ENCODE results near the gene CEP112.
"Not testable (repeated sequence)": the region's sequence is repeated elsewhere in the genome, so short reads cannot be mapped to it uniquely, and the experiment has no call there.

The CEP112 gene

GRCh38 chr17:65739034-65739433 is 452.9 kb downstream of the CEP112 start:
- no peak for DNase-seq (ENCODE audit: low read depth in 2 of 2)

- no peak for DNase-seq (ENCODE audit: low read depth in 2 of 2)
Measured at GRCh38 chr17:65737451-65737850, 454.5 kb downstream of the CEP112 start.

GRCh38 chr17:65733314-65733713 is 458.6 kb downstream of the CEP112 start:
- DNase-seq (ENCODE audit: low read depth in 2 of 2): no peak

DNA sequence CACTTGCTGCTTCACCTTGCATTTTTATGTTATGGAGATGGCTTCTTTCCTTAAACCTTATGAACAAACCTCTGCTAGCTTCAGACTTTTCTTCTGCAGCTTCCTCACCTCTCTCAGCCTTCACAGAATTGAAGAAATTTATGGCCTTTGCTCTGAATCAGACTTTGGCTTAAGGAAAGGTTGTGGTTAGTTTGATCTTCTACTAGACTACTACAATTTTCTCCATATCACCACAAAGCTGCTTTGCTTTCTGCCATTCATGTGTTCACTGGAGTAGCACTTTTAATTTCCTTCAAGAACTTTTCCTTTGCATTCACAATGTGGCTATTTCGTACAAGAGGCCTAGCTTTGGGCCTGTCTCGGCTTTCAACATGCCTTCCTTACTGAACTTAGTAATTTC is 459.3 kb downstream of the CEP112 start:
- DNase-seq (ENCODE audit: low read depth in 2 of 2): not testable (repeated sequence)

DNA sequence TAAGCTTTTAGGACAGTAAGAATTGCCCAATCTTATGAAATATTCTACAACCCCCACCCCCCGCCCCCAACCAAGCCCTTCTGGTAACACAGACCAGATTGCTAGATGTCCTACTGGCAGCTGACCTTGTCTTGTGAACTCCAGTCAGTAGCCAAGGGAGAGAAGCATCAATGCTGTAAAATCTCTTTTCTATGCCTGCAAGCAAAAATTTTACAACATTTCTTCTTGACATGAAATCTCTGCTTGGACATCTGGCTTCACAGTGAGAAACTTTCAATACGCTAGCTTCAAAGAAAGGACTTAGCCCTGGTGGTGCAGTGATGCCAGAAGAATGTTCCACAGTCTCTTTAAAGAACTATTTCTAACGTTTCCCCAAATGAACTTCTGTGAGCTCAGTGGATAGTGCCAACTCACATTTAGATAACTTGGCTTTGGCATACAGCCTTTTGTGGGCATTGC is 461.2 kb downstream of the CEP112 start:
- no peak for DNase-seq (ENCODE audit: low read depth in 2 of 2)

GRCh38 chr17:65729207-65729606 is 462.7 kb downstream of the CEP112 start:
- DNase-seq (ENCODE audit: low read depth in 2 of 2): no peak

DNA sequence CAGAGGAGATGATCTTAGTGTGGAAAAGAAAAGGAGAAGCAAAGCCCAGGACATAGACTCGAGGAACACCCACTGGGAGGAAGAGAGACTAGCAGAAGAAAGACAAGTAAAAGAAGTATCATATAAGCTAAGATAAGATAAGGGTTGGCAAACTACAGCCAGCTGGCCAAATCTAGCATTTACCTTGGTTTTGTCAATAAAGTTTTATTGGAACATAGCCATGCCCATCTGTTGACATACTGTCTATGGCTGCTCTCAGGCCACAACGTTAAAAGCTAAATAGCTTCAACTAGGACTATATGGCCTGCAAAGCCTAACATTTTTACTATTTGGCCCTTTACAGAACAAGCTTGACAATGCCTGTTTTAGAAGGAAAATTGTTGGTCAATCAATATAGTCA is 464.1 kb downstream of the CEP112 start:
- DNase-seq (ENCODE audit: low read depth in 2 of 2): no peak

- DNase-seq (ENCODE audit: low read depth in 2 of 2): no peak
Measured at GRCh38 chr17:65727246-65727645, 464.7 kb downstream of the CEP112 start.

GRCh38 chr17:65723431-65724151 is 468.3 kb downstream of the CEP112 start:
- DNase-seq (ENCODE audit: low read depth in 2 of 2): no peak

- no peak for DNase-seq (ENCODE audit: low read depth in 2 of 2)
Measured at GRCh38 chr17:65718601-65719000, 473.3 kb downstream of the CEP112 start.

DNA sequence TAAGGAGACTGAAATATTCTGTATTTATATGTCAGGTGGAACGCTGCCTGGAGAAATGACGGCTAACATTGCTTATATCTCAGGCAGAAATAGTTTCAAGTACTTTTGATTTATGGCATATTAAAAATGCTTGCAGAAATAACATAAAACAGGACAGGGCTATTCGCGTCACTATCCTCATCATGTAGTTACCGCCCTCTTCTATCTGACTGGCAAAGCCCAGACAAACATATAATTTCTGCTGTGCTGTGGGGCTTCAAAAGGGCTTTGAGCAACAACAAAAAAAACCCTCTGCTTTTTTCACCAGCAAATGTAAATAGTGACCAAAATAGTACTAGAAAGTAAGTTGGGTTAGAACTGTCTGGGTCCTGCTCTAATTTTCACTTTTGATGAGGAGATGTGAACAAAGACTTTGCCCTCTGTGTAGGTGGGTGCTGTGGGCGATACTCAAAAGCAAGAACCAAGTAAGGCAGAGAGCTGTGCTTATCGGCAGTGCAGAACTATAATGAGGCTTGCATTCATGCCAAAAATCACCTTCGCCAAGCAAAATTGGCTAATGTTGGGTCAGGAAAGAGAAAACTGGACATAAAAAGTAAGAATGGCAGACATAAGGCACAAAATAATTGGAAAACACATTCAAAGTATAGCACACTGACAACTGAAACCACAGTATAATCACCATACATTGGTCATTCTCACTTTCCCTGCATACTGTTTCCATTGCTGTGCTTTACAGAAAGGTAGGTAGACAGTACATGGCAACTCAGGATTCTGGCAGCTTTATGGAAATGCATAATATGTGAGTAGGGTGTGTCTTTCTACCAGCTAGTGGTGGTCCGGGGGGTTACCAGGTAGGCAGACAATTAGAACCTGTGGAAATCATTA is 479.3 kb downstream of the CEP112 start:
- no peak for DNase-seq (ENCODE audit: low read depth in 2 of 2)

DNA sequence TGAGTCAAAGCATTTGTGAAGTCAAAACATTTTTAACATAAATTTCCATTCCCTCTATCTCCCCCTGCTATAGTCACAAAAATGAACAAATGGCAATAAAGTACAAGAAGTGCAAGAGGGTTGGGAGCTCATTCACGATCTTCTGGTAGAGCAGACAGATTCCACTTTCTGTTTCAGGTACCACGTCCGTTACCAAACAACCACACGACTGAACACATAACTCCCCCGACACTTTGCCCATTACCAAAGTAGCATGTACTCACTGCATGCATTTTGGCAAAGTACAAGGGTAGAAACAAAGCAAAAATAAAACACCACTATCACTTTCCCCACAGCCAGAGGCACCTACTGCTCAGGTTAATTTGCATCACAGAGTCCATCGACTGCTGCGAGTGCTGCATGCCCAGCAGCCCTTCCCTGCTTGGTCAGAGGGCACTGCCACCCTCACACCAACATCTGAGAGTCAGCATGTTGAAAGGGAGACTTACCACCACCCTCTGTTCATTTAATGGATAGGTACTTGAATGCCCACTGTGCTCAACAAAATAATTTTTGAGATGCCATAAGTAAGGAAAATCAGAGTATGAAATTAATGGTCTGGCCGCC is 480.2 kb downstream of the CEP112 start:
- DNase-seq (ENCODE audit: low read depth in 2 of 2): no peak

DNA sequence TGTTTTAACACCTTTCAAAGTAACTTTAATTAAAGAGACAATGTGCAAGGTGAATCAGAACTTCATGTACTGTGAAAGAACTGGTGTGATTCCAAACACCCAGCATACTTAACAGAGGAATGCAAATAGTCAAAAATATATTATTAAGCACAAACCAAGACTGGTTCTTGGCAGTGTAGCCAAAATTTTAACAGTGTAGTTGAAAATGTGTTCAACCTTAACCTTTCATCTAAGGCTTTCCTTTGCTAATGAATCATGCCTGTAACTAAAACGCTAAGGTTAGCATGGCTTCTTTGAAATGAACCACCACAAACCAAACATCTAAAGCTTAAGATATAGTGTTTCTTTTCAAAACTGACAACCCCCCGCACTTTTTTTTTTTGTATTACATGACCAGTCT is 484.2 kb downstream of the CEP112 start:
- no peak for DNase-seq (ENCODE audit: low read depth in 2 of 2)

GRCh38 chr17:65704731-65705130 is 487.2 kb downstream of the CEP112 start:
- DNase-seq (ENCODE audit: low read depth in 2 of 2): no peak

DNA sequence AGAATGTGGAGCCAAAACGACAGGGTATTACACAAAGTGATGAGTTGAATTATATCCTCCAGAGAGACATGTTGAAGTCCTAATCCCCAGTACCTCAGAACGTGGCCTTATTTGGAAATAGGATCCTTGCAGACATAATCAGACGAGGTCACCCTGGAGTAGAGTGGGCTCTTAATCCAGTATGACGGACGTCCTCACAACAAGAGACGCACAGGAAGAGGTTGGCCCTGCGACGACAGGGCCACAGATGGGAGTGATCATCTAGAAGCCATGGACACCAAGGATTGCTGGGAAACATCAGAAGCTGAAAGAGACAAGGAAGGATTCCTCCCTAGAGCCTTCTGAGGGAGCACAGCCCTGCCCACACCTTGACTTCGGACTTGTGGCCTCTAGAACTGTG is 488.0 kb downstream of the CEP112 start:
- DNase-seq (ENCODE audit: low read depth in 2 of 2): no peak

DNA sequence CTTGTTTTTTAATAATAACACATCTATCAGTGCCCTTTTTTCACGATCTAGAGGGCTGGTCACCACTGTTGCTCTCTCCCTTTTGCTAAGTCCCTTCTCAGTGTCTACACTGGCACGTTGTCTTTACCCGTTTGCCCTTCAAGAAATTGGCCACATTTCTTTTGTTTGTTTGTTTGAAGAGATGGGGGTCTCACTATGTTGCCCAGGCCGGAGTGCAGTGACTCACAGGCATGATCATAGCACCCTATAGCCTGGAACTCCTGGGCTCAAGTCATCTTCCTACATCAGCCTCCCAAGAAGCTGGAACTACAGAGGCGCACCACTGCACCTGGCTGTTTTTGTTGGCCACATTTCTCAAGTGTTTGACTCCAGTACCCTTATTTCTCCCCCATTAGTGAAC is 492.5 kb downstream of the CEP112 start:
- DNase-seq (ENCODE audit: low read depth in 2 of 2): no peak

- DNase-seq (ENCODE audit: low read depth in 2 of 2): no peak
Measured at GRCh38 chr17:65698381-65699061, 493.4 kb downstream of the CEP112 start.

- no peak for DNase-seq (ENCODE audit: low read depth in 2 of 2)
Measured at GRCh38 chr17:65697661-65698060, 494.3 kb downstream of the CEP112 start.

GRCh38 chr17:65696739-65697394 is 495.1 kb downstream of the CEP112 start:
- DNase-seq (ENCODE audit: low read depth in 2 of 2): no peak

DNA sequence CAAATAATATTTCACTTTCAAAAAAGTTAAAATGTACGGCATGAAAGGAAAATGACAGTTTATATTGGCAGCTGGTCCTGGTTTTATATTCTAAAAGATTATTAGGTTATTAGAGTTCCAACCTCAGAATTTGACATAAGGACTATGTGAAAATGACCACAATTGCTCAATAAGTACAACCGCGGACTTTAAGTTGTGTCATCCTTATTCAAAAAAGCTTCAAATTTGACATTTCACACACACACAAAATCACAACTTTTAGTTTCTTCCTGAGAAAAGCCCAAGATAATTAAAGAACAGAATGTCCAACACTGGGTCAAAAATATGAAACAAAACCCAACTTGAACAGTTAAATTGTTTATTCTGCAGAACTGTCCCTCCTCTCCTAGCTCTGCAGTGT is 497.3 kb downstream of the CEP112 start:
- DNase-seq (ENCODE audit: low read depth in 2 of 2): no peak

DNA sequence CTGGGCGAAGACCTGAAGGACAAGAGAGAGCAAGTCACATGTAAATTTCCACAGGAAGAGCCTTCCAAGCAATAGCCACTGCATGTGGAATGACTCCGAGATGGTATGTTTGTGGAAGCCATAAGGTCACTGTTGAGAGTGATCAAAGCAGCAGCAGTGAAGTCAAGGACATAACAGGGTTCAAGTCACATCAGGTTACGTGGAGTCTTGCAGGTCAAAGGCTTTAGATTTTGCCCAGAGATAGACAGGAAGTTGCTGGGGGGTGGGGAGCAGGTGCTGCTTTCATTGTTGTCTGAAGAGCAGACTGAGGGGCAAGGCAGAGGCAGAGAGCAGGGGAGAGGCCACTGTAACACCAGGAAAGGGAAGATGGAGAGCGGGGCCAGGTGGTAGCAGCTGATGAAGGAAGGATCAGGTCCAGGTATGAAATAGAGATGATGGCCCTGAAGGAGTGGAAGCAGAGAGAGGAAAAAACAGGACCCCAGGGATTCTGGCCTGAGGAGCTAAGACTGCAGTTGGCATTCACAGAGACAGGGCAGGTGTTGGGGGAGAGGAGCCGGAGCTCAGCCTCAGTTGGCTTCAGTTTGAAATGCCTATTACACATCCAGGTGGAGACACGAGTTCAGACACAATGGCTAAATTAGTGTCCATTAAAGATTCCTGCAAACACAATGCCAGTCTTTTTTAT is 501.2 kb downstream of the CEP112 start:
- no peak for DNase-seq (ENCODE audit: low read depth in 2 of 2)

All from stimulated activated CD8-positive, alpha-beta memory T cell treated with anti-CD3 and anti-CD28 coated beads, Interleukin-15, amount 100 ng/mL, for 48 hours (primary cell).